Measurements from ENCODE around the gene APLNR. TPM values are rescaled to one million over a fixed set of nuclear protein-coding genes. Genes with fewer than 3 reads are reported as not detected.
"Not testable (repeated sequence)": the region's sequence is repeated elsewhere in the genome, so short reads cannot be mapped to it uniquely, and the experiment has no call there.

APLNR gene
- total RNA-seq (2014; rRNA removed; shearing (Covaris generic)): not detected in 2 replicates

DNA sequence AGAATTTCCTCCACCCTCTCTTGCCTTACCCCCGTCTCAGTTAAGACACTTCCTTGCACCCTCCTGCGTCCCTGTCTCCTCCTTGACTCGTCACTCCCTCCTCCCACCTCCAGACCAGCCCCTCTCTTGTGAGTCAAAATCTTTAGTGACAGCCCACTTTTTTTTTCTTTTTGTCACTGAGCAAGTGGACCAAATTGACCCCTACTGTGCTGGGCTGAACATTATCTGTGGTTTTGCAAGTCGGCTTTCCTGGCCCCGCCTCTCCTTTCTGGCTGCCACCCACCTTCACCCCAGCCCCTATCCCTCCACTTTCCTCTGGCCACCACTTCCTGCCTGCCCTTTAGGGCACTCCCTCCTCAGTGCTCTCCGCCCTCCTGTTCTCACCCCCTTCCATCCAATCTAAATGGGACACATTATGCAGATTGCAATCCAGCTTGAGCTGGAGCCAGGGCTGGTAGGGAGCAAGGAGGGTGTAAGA is at the start of gene APLNR:
Gene APLNR (minus strand): TSS at position 47 of the 478 bp plus-strand sequence. CDS start 246 bp downstream, outside the sequence.
- DNase-seq (ENCODE audit: low read depth): peak; percentile 27

DNA sequence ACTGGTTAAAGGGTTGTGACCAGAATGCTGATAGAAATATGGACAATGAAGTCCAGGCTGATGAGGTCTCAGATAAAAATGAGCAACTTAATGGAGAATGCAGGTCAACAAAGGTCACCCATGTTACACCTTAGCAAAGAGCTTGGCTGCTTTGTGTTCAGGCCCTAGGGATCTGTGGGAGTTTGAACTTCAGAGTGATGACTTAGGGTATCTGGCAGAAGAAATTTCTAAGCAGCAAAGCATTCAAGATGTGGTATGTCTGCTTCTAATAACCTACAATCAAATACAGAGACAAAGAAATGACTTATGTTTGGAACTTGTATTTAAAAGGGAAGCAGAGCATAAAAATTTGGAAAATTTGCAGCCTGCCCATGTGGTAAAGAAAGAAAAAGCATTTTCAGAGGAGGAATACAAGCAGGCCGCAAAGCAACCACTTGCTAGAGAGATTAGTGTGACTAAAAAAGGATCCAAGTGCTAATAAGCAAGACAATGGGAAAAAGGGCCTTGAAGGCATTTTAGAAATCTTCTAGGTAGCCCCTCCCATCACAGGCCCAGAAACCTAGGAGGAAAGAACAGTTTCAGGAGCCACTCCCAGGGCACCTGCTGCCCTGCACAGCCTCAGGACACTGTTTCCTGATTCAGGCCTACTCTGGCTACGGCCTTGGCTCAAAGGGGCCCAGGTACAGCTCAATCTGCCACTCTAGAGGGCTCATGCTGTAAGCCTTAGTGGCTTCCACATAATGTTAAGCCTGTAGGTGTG is 46.4 kb upstream of the APLNR start:
- no peak for DNase-seq (ENCODE audit: low read depth)

DNA sequence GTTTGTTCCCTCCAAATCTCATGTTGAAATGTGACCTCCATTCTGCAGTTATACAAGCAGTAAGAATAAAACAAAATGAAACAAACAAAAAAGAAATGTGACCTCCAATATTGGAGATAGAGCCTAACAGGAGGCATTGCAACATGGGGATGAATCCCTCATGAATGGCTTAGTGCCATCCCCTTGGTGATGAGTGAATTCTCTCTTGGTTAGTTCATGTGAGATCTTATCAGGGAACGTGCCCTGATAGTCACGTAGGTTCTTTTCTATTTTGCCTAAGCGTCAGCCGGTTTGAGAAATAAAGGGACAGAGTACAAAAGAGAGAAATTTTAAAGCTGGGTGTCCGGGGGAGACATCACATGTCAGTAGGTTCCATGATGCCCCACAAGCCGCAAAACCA is 44.5 kb upstream of the APLNR start:
- DNase-seq (ENCODE audit: low read depth): not testable (repeated sequence)

- no peak for DNase-seq (ENCODE audit: low read depth)
Observed at GRCh38 chr11:57279116-57279515, 42.1 kb upstream of the APLNR start.

- no peak for DNase-seq (ENCODE audit: low read depth)
Observed at GRCh38 chr11:57278721-57279095, 41.7 kb upstream of the APLNR start.

GRCh38 chr11:57277845-57278720 is 41.0 kb upstream of the APLNR start:
- DNase-seq (ENCODE audit: low read depth): peak; percentile 73

DNA sequence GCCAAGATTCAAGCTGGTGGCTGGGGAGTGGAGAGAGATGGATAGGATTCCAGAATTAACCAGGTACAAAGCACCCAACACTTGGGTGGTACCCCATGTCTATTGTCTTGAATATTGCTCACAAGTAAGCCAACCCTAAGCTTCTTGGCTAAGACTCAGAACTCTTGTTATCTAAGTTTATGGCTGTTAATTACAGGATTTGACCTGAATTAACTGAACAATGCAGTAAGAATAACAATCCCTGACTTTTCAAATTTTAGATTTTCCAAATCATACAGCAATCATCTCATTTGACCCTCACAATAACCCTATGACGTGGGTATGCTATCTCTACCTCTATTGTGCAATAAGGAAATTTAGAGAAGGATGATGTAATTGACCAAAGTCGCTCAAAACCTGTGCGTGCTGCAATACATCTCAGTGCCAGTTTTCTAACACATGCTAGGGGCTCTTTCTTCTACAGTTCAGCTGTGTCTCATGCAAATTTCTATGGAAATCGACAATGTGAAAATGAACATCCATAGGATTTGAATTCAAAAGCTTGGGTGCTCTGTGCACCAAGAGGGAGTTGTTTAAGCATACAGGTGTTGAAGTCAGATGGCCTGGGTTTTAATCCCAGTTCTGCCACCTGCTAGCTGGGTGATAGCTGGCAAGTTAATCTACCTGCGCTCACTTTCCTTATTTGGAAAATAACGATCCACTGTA is 40.1 kb upstream of the APLNR start:
- DNase-seq (ENCODE audit: low read depth): no peak

- no peak for DNase-seq (ENCODE audit: low read depth)
Observed at GRCh38 chr11:57276169-57276970, 39.3 kb upstream of the APLNR start.

DNA sequence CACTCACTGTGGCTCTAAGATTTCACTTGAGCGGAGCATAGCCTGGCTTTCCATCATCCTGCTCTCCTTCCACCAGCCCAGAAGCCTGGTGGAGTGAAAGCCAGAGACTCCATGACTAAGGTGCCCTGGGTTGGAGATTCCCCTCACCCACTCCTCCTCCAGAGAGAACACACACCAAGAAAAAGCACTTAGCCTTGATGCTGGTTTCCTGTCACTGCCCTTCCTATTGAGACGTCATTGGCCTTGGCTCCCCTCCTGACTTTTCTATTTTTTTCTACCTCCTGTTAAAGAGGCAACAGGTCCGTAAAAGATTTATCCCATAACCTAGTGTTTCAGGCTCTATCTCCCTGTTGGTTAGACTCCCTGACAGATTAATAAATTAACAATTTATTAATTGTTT is 38.5 kb upstream of the APLNR start:
- peak; percentile 30 for DNase-seq (ENCODE audit: low read depth)

- no peak for DNase-seq (ENCODE audit: low read depth)
Observed at GRCh38 chr11:57274904-57275498, 38.0 kb upstream of the APLNR start.

GRCh38 chr11:57273448-57274058 is 36.5 kb upstream of the APLNR start:
- DNase-seq (ENCODE audit: low read depth): no peak

DNA sequence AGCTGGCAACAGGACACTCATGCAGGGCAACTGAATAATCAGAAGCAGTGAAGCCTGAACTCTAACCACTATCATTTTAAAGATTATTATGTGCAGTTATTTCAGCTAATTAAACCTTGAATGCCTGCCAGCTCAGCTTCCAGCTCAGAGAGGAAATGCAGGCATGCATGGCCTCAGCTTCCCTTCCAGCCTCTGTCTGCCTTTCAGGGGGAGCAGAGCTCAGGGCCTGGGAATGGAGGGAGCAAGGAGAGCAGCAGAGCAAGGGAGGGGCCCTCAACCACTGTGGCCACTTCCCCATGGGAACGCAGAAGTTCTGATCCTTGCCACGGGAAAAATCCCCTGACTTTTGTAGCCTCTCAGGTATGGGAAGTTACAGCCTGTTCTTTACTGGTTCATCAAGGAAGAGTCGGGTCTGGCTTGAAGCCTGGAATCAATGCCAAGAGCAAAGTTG is 32.5 kb upstream of the APLNR start:
- no peak for DNase-seq (ENCODE audit: low read depth)

GRCh38 chr11:57266157-57266556 is 29.1 kb upstream of the APLNR start:
- DNase-seq (ENCODE audit: low read depth): no peak

- no peak for DNase-seq (ENCODE audit: low read depth)
Observed at GRCh38 chr11:57263351-57263750, 26.3 kb upstream of the APLNR start.

DNA sequence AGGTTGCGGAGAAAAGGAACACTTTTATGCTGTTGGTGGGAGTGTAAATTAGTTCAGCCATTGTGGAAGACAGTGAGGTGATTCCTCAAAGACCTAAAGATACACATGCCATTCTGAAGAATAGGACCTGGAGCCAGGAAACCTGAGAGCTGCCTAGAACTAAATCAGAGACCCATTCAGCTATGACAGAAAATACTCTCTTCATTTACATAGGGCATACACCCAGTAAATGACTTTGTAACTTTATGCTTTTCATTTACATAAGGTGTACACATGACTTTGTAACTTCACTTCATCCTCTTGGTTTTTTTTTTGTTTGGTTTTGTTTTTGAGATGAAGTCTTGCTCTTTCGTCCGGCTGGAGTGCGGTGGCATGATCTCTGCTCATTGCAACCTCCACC is 25.1 kb upstream of the APLNR start:
- no peak for DNase-seq (ENCODE audit: low read depth)

DNA sequence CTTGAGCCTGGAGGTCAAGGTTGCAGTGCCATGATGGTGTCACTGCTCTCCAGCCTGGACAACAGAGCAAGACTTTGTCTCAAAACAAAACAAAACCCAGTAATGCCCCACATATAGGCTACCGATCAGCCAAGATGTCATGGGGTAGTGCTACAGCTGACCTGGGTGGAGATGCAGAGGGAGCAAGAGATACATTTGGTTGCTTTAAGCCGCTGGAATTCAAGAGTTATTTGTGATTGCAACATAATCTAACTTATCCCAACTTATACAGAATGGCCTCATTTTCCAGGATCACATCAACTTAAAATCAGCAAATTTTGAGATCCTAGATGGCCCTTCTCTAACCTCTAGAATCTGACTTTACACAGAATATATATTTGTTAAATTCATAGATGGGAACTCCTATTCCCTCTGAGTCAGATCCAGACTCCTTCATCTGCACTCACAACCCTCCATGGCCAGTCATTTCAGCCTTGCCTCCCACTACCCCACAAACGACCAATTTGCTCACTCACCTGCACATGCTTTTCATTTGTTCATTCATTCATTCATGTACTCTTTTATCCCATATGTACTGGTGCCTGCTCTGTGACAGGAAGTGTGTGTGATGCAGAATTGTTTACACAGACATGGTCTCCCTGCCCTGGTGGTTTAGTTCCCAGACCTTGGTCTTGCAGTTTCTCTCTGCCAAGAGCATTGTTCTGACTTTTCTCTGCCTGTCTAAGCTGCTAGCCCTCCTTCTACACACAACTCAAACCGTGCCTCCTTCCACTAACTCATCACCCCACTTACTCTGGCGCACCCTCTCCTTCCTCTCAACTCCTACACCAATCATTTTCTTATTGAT is 24.1 kb upstream of the APLNR start:
- DNase-seq (ENCODE audit: low read depth): no peak

- no peak for DNase-seq (ENCODE audit: low read depth)
Observed at GRCh38 chr11:57256119-57256518, 19.1 kb upstream of the APLNR start.

DNA sequence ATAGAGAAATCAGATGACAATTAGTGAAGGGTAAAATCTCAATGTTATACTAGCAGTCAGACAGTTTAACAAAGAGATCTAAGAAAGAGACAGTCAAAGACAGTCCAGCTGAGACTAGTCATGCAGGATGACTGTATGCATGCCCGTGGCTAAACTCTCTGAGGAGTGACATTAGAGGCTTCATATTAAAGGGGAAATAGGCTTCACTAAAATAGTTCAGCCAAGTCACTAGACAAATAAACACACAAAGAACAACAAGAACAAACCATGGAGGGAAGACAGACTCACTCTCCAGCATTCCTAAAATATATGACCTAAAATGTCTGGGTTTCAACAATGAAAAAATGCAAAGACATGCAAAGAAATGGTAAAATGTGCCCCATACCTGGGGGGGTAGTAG is 18.6 kb upstream of the APLNR start:
- DNase-seq (ENCODE audit: low read depth): no peak

DNA sequence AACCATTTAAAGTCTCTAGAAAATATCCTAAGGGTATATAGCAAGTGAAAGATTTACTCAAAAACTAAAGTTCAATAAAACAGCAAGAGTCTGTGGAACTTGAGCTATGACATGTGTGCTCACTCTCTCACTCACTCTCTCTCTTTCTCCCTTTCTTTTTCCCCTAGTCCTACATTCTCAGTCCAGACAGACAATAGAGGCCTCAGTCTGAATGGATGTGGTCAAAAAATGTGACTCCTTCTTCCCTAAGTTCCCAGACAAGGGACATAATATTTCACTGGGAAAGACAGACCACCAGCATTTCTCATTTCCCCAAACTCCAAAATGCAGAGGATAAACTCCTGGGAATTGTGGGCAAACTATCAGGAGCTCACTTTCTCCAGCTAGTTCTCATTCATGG is 17.6 kb upstream of the APLNR start:
- no peak for DNase-seq (ENCODE audit: low read depth)
